Activated CD4-positive, alpha-beta T cell treated with anti-CD3 and anti-CD28 coated beads, Interleukin-10, Interleukin-2, amounts not matched to agents 100 ng/mL and 50 ng/mL, durations not matched to agents 16 hours and 8 hours (primary cell): ENCODE results near the gene C21orf58.
"Not testable (repeated sequence)": the region's sequence is repeated elsewhere in the genome, so short reads cannot be mapped to it uniquely, and the experiment has no call there.

Experiments
- DNase-seq: peaks from one replicate; pipeline ENCODE4 v3.0.0-alpha.2; 2020

C21orf58 gene

GRCh38 chr21:46323710-46324389 lies at the start of gene C21orf58, which contains the start of gene PCNT:
TSS of gene C21orf58 (minus strand) at chr21:46323870. CDS start at chr21:46322738, 1,132 bp downstream.
TSS of gene PCNT (plus strand) at chr21:46324156. CDS start at chr21:46324229, 73 bp downstream.
- DNase-seq = peak; percentile 99

- not testable (repeated sequence) for DNase-seq
Observed at GRCh38 chr21:46372947-46373346, 49.3 kb upstream of the C21orf58 start.

- DNase-seq = no peak
Observed at GRCh38 chr21:46372014-46372485, 48.4 kb upstream of the C21orf58 start.

- peak; percentile 4 for DNase-seq
Observed at GRCh38 chr21:46371204-46372013, 47.7 kb upstream of the C21orf58 start.

GRCh38 chr21:46369520-46370235 lies 46.0 kb upstream of the C21orf58 start:
- peak; percentile 19 for DNase-seq

- peak; percentile 76 for DNase-seq
Observed at GRCh38 chr21:46368533-46369285, 45.0 kb upstream of the C21orf58 start.

GRCh38 chr21:46366966-46367365 lies 43.3 kb upstream of the C21orf58 start:
- no peak for DNase-seq

GRCh38 chr21:46366561-46366960 lies 42.9 kb upstream of the C21orf58 start:
- no peak for DNase-seq

GRCh38 chr21:46366091-46366490 lies 42.4 kb upstream of the C21orf58 start:
- no peak for DNase-seq

- no peak for DNase-seq
Observed at GRCh38 chr21:46363698-46364097, 40.0 kb upstream of the C21orf58 start.

GRCh38 chr21:46362946-46363345 lies 39.3 kb upstream of the C21orf58 start:
- no peak for DNase-seq

GRCh38 chr21:46361935-46362334 lies 38.3 kb upstream of the C21orf58 start:
- no peak for DNase-seq

- no peak for DNase-seq
Observed at GRCh38 chr21:46361176-46361575, 37.5 kb upstream of the C21orf58 start.

GRCh38 chr21:46357684-46358425 lies 34.2 kb upstream of the C21orf58 start:
- no peak for DNase-seq

GRCh38 chr21:46357335-46357604 lies 33.6 kb upstream of the C21orf58 start:
- no peak for DNase-seq

- no peak for DNase-seq
Observed at GRCh38 chr21:46356494-46357334, 33.0 kb upstream of the C21orf58 start.

GRCh38 chr21:46356005-46356338 lies 32.3 kb upstream of the C21orf58 start:
- no peak for DNase-seq

- DNase-seq = no peak
Observed at GRCh38 chr21:46355161-46356004, 31.7 kb upstream of the C21orf58 start.

GRCh38 chr21:46354518-46354917 lies 30.8 kb upstream of the C21orf58 start:
- no peak for DNase-seq

- no peak for DNase-seq
Observed at GRCh38 chr21:46354046-46354445, 30.4 kb upstream of the C21orf58 start.
